ENCODE data around the gene IQCE. TPM values are rescaled to one million over a fixed set of nuclear protein-coding genes. Genes with fewer than 3 reads are reported as not detected.

The IQCE gene
- total RNA-seq, 1 experiment from 2014 or later, result 35.8 TPM

- no TSS peak for BruUV-seq (replicated peaks)
- intact Hi-C loops (cut with micrococcal nuclease; ENCODE audit: unreplicated experiment), result no loop called here
- H4K20me1 ChIP-seq (ENCODE audit: insufficient read depth), result no peaks in the 10 kb centered on the region
- H3K27me3 ChIP-seq (ENCODE audit: insufficient read depth, low read depth), result no peaks in the 10 kb centered on the region
- DNase-seq, result no peak
- H3K79me2 ChIP-seq (ENCODE audit: low read depth), result no peaks in the 10 kb centered on the region
- no peak overlapping the region for H2AFZ ChIP-seq
- H3K4me2 ChIP-seq, result no peak overlapping the region
- no peak overlapping the region for H3K27ac ChIP-seq
- ChIA-PET CTCF (no interaction called here), POLR2A (ENCODE audit: unreplicated experiment) (no interaction called here)
- no peaks in the 10 kb centered on the region for H3K9me2 ChIP-seq (ENCODE audit: insufficient read depth)
- H3K9me3 ChIP-seq (ENCODE audit: insufficient read depth, low read depth), result no peaks in the 10 kb centered on the region
- no peak overlapping the region for H3K4me3 ChIP-seq
- no peaks in the 10 kb centered on the region; the same call in 1 of the 2 replicates for H3K4me1 ChIP-seq (replicated peaks; ENCODE audit: insufficient read depth)
- no peaks in the 10 kb centered on the region for H3F3A ChIP-seq (ENCODE audit: insufficient read depth, low read depth)
- no peaks in the 10 kb centered on the region for H3K36me3 ChIP-seq (ENCODE audit: low read depth)
- TF ChIP-seq EZH2 (IDR thresholded peaks at IDR 0.05; ENCODE audit: low read depth) (no peak), CTCF (conservative IDR thresholded peaks at IDR 0.05) (no peak)
Observed at GRCh38 chr7:2598154-2598823, 39.5 kb downstream of the IQCE start.

DNA sequence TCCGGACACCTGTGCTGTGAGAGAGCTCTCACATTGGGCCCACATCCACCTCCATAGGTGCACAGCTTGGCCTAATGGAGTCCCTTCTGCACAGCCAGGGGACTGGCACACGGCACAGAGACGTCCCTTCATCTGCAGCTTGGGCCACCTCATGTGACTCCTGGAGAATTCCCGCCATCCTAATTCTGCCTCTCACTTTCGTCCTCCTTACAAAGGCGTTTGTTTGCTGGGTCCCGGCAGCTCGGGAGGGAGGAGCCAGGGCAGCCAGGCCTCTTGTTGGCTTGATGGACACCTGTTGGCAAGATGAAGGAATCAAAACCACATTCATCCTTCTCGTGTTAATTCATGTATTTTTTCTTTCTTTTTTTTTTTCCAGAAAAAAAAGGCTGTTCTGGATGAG is 42.3 kb downstream of the IQCE start:
- no TSS peak for BruUV-seq (replicated peaks)
- no peaks in the 10 kb centered on the region for H4K20me1 ChIP-seq (ENCODE audit: insufficient read depth)
- intact Hi-C loops (cut with micrococcal nuclease; ENCODE audit: unreplicated experiment), result no loop called here
- H3K27ac ChIP-seq, result no peak overlapping the region
- no peaks in the 10 kb centered on the region for H3K36me3 ChIP-seq (ENCODE audit: low read depth)
- H2AFZ ChIP-seq, result no peak overlapping the region
- no peak for TF ChIP-seq CTCF (conservative IDR thresholded peaks at IDR 0.05)
- TF ChIP-seq EZH2 (IDR thresholded peaks at IDR 0.05; ENCODE audit: low read depth), result no peak
- no peaks in the 10 kb centered on the region for H3K79me2 ChIP-seq (ENCODE audit: low read depth)
- ChIA-PET CTCF (no interaction called here), POLR2A (ENCODE audit: unreplicated experiment) (interaction anchor here (0.7 kb wide), 1 partner anchor 360 kb away, joined by 10 read pairs; no protein-coding TSS in a partner anchor)
- no peaks in the 10 kb centered on the region for H3K9me2 ChIP-seq (ENCODE audit: insufficient read depth)
- DNase-seq, result no peak
- H3F3A ChIP-seq (ENCODE audit: insufficient read depth, low read depth), result no peaks in the 10 kb centered on the region
- H3K4me3 ChIP-seq, result no peak overlapping the region
- no peak overlapping the region for H3K4me2 ChIP-seq
- no peaks in the 10 kb centered on the region; the same call in 1 of the 2 replicates for H3K4me1 ChIP-seq (replicated peaks; ENCODE audit: insufficient read depth)
- no peaks in the 10 kb centered on the region for H3K27me3 ChIP-seq (ENCODE audit: insufficient read depth, low read depth)
- no peaks in the 10 kb centered on the region for H3K9me3 ChIP-seq (ENCODE audit: insufficient read depth, low read depth)

GRCh38 chr7:2601907-2602306 is 43.1 kb downstream of the IQCE start:
- CTCF ChIA-PET, result interaction anchor here (1.2 kb wide), 1 partner anchor 64 kb away, joined by 10 read pairs; no protein-coding TSS in a partner anchor
- H3K36me3 ChIP-seq (ENCODE audit: low read depth), result no peaks in the 10 kb centered on the region
- BruUV-seq (replicated peaks), result no TSS peak

More at GRCh38 chr7:2601907-2602306, 43.1 kb downstream of the IQCE start:
- H3K4me1 ChIP-seq (replicated peaks; ENCODE audit: insufficient read depth), result no peaks in the 10 kb centered on the region; the same call in 1 of the 2 replicates
- H3F3A ChIP-seq (ENCODE audit: insufficient read depth, low read depth), result no peaks in the 10 kb centered on the region
- H3K27me3 ChIP-seq (ENCODE audit: insufficient read depth, low read depth), result no peaks in the 10 kb centered on the region
- no peaks in the 10 kb centered on the region for H3K9me2 ChIP-seq (ENCODE audit: insufficient read depth)
- TF ChIP-seq CTCF (conservative IDR thresholded peaks at IDR 0.05), result no peak
- no peak for TF ChIP-seq EZH2 (IDR thresholded peaks at IDR 0.05; ENCODE audit: low read depth)
- no peak overlapping the region for H3K27ac ChIP-seq
- H3K4me3 ChIP-seq, result no peak overlapping the region
- H3K79me2 ChIP-seq (ENCODE audit: low read depth), result no peaks in the 10 kb centered on the region
- H3K9me3 ChIP-seq (ENCODE audit: insufficient read depth, low read depth), result no peaks in the 10 kb centered on the region
- no peak overlapping the region for H2AFZ ChIP-seq
- no peak overlapping the region for H3K4me2 ChIP-seq
- intact Hi-C loops (cut with micrococcal nuclease; ENCODE audit: unreplicated experiment), result no loop called here
- POLR2A ChIA-PET (ENCODE audit: unreplicated experiment), result no interaction called here
- DNase-seq, result no peak
- H4K20me1 ChIP-seq (ENCODE audit: insufficient read depth), result no peaks in the 10 kb centered on the region

Data from PC-9 (cell line).